Thyroid gland (tissue), 4 donors: ENCODE results near the gene PPP1R2. TPM values are rescaled to one million over a fixed set of nuclear protein-coding genes. Genes with fewer than 3 reads are reported as not detected.
A peak's percentile ranks its signal among the peaks of the same experiment; 100 is the strongest.

Experiments
- DNase-seq, 2 donors: peaks; one replicate each; pipeline ENCODE4 v3.0.0-alpha.2; 2019
- H3K27ac ChIP-seq, 3 donors: fragments of 200-600 bp; sonication (generic); 1 replicate in 2 of 3; 2 replicates in 1 of 3; pipeline ENCODE4 v1.5.1; 2016 to 2019; ENCODE audit warnings: mild to moderate bottlenecking in 1 of 3, moderate library complexity in 1 of 3
- H3K27me3 ChIP-seq: fragments of 200-600 bp; sonication (generic); one replicate; pipeline ENCODE4 v1.5.1; 2019
- H3K36me3 ChIP-seq, 2 donors: fragments of 200-600 bp; sonication (generic); one replicate each; pipeline ENCODE4 v1.5.1; 2016 to 2019
- H3K4me1 ChIP-seq, 2 donors: fragments of 200-600 bp; sonication (generic); one replicate each; pipeline ENCODE4 v1.5.1; 2017 to 2019
- H3K4me3 ChIP-seq, 3 donors: fragments of 200-600 bp; sonication (generic); replicated peaks in 1 of 3; 1 replicate in 2 of 3; 2 replicates in 1 of 3; pipeline ENCODE4 v1.5.1; 2016; ENCODE audit warnings: mild to moderate bottlenecking in 1 of 3
- H3K9me3 ChIP-seq: fragments of 200-600 bp; sonication (generic); one replicate; pipeline ENCODE4 v1.5.1; 2017
- POLR2A ChIP-seq, 2 donors: fragments of 450-650 bp; IDR thresholded peaks; one replicate each; pipeline ENCODE4 v1.6.1; 2017; ENCODE audit warnings: antibody characterized with exemption in 2 of 2, mild to moderate bottlenecking in 2 of 2, moderate library complexity in 1 of 2
- WGBS, 2 donors: methylation state at CpG; one replicate each; pipeline ENCODE4 v1.1.5; 2017; 5-methylcytosine and 5-hydroxymethylcytosine counted together
- intact Hi-C: fragments of 100-400 bp; cut with DNase I; formaldehyde crosslinking; loops from one replicate; pipeline ENCODE4 v1.15.1; 2023
- total RNA-seq, 4 donors: library from RNA; depleted of rRNA; stranded (reverse); fragments of >200 nt; gene quantifications; one replicate each; pipeline ENCODE4 v1.2.3, GENCODE V29; 2016
- TF ChIP-seq, protein P1 (sequence below), 6 experiments: fragments of 200-600 bp in 3 of 6; fragments of 450-650 bp in 3 of 6; sonication (generic) in 3 of 6; IDR thresholded peaks; one replicate each; pipeline ENCODE4 v1.5.1; 2016 to 2019; ENCODE audit warnings: antibody characterized with exemption in 6 of 6, mild to moderate bottlenecking in 2 of 6, inconsistent platforms in 1 of 6, moderate library complexity in 1 of 6

PPP1R2 gene
- total RNA-seq, 4 donors from 2014 or later = 76.2 to 113 (median 99.9) TPM

DNA sequence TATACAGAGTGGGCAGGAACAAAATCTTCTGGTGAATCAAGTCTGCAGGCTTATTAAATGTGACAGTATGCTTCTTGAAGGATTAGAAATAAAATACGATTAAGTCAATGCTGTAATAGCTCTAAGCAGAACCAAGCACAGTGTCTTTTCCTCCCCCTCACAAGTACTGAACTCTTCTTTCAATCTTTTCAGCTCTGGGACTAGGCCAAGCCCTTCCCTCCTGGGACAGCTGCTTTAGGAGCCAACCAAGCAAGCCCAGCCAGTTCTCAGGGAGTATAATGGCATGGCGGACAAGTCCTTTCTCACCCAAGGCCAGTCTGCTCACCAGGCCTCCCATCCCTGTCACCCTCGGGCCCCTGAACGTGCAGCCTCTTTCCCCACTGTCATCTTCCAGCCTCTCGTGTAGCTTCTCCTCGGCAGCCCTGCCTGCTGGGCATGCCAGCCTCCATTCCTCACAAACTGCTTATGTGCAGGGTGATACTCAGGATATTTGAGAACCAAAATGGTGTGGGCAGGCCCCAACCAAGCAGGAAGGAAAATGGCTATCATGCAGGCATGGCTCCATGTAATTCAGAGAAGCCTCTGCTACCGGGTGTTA is 8.4 kb upstream of the PPP1R2 start:
- TF ChIP-seq POLR2A (IDR thresholded peaks at IDR 0.05) = no peak
- TF ChIP-seq, protein P1, sequence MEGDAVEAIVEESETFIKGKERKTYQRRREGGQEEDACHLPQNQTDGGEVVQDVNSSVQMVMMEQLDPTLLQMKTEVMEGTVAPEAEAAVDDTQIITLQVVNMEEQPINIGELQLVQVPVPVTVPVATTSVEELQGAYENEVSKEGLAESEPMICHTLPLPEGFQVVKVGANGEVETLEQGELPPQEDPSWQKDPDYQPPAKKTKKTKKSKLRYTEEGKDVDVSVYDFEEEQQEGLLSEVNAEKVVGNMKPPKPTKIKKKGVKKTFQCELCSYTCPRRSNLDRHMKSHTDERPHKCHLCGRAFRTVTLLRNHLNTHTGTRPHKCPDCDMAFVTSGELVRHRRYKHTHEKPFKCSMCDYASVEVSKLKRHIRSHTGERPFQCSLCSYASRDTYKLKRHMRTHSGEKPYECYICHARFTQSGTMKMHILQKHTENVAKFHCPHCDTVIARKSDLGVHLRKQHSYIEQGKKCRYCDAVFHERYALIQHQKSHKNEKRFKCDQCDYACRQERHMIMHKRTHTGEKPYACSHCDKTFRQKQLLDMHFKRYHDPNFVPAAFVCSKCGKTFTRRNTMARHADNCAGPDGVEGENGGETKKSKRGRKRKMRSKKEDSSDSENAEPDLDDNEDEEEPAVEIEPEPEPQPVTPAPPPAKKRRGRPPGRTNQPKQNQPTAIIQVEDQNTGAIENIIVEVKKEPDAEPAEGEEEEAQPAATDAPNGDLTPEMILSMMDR (IDR thresholded peaks at IDR 0.05) = no peak
- WGBS, 2 donors = 49 to 50% methylated on average over 7 of the region's 7 CpGs
- no peak overlapping the region for H3K4me3 ChIP-seq
- H3K4me1 ChIP-seq = peaks cover 3 to 33% of the 10 kb centered on the region in 2 donors
- H3K36me3 ChIP-seq = no peaks in the 10 kb centered on the region
- intact Hi-C loops = no loop called here
- peak; percentile 68 to 78 for DNase-seq
- H3K9me3 ChIP-seq = no peaks in the 10 kb centered on the region
- no peaks in the 10 kb centered on the region for H3K27me3 ChIP-seq
- no peak overlapping the region for H3K27ac ChIP-seq

DNA sequence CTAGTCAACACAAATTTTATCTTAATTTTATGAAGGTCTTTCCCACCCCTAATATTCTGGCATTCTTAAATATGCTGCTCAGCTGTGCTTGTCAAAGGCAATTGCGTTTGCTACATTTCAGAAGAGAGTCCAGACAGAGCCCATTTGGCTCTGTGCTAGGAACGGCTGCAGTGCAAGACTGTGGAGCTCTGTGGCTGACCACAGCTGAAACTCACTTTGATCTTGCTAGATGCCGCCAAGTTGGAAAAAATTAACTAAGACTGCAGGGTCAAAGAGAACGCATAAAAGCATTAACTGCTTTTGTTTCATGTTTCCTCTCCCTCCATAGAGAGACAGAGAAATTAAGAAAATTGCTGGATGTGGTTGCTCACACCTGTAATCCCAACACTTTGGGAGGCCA is 7.6 kb upstream of the PPP1R2 start:
- peak overlapping the region in 1 of 3 donors; percentile 22 for H3K27ac ChIP-seq
- no peaks in the 10 kb centered on the region for H3K9me3 ChIP-seq
- H3K27me3 ChIP-seq = no peaks in the 10 kb centered on the region
- peaks cover 6 to 41% of the 10 kb centered on the region in 2 donors for H3K4me1 ChIP-seq
- DNase-seq = no peak
- 64 to 73% methylated on average over 4 of the region's 4 CpGs for WGBS, 2 donors
- no peak for TF ChIP-seq POLR2A (IDR thresholded peaks at IDR 0.05)
- TF ChIP-seq, protein P1 (IDR thresholded peaks at IDR 0.05) = no peak
- H3K36me3 ChIP-seq = no peaks in the 10 kb centered on the region
- no peak overlapping the region for H3K4me3 ChIP-seq
- intact Hi-C loops = no loop called here

DNA sequence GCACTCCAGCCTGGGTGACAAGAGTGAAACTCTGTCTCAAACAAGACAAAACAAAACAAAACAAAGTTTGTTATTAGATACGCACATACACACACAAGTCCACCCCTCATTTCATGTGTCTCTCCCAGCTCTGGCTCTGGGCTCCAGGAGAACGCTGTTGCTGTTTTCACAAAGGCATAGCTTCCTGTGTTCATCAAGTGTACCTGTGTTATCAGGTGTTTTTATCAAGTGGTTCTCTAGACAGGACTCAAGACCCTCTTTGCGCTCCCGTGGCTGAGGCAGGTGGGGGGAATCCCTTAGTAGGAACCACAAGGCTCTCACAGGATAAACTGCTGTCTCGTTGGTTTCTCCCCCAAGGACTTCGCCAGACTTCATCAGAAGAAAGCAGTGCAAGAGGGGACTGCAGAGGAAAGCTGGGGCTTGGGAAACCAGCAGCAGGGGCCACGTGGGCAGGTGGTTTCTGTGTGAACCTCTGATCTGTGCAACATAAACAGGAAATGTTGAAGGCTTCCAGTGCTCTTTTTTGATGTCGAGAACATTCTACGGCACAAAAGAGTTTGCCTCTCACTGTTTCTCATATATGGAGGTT is 6.9 kb upstream of the PPP1R2 start:
- no peak overlapping the region for H3K4me3 ChIP-seq
- 26 to 32% methylated on average over 9 of the region's 9 CpGs for WGBS, 2 donors
- peaks cover 6 to 45% of the 10 kb centered on the region in 2 donors for H3K4me1 ChIP-seq
- TF ChIP-seq POLR2A (IDR thresholded peaks at IDR 0.05) = no peak
- TF ChIP-seq, protein P1 (IDR thresholded peaks at IDR 0.05) = no peak
- intact Hi-C loops = no loop called here
- H3K27ac ChIP-seq = peak overlapping the region in 1 of 3 donors; percentile 22
- H3K27me3 ChIP-seq = no peaks in the 10 kb centered on the region
- H3K9me3 ChIP-seq = no peaks in the 10 kb centered on the region
- H3K36me3 ChIP-seq = no peaks in the 10 kb centered on the region
- DNase-seq = peak; percentile 43 to 50

DNA sequence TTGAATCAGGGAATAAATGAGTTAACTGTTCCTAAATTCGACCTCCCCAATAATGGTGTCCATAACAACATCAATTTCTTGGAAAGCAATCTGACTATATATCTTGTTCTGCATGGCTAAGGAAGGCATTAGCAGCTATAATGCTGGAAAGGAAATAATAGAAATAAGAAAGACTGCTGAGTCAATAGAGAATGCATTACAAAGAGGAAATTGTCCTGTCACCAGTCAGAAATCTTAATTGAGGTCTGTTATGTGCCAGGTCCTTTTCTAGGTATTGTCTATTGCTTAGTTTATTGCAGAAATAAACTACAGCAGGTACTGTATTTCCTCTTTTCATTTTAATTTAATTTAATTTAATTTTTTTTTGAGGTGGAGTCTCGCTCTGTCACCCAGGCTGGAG is 5.9 kb upstream of the PPP1R2 start:
- DNase-seq = no peak
- intact Hi-C loops = no loop called here
- Histone ChIP-seq H3K27ac (no peak overlapping the region), H3K4me1 (peaks cover 6 to 54% of the 10 kb centered on the region in 2 donors), H3K27me3 (no peaks in the 10 kb centered on the region), H3K9me3 (no peaks in the 10 kb centered on the region), H3K36me3 (no peaks in the 10 kb centered on the region), H3K4me3 (no peak overlapping the region)
- WGBS, 2 donors = 64 to 71% methylated on average over 2 of the region's 2 CpGs
- TF ChIP-seq, protein P1 (IDR thresholded peaks at IDR 0.05) = no peak
- TF ChIP-seq POLR2A (IDR thresholded peaks at IDR 0.05) = no peak

DNA sequence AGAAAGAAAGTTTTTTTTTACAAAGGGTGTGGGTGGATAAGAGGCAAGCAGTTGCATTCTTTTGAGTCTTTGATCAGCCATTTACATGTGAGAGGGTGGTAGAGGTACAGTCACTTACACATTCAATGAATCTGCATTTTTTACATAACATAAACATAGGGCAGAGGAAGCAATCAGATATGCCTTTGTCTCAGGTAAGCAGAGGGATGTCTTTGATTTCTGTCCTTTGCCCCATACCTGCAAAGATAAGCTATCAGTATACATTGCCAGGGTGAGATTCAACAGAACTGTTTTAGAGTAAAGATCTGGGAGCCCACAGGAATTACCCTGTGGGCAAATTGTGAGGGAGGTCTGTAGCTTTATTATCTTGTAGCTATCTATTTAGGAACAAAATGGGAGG is 5.4 kb upstream of the PPP1R2 start:
- Histone ChIP-seq H3K4me3 (no peak overlapping the region), H3K27ac (no peak overlapping the region), H3K4me1 (peaks cover 6 to 58% of the 10 kb centered on the region in 2 donors), H3K27me3 (no peaks in the 10 kb centered on the region), H3K36me3 (no peaks in the 10 kb centered on the region), H3K9me3 (no peaks in the 10 kb centered on the region)
- no peak for DNase-seq
- intact Hi-C loops = no loop called here
- TF ChIP-seq, protein P1 (IDR thresholded peaks at IDR 0.05) = no peak
- TF ChIP-seq POLR2A (IDR thresholded peaks at IDR 0.05) = no peak
